WTC11 (cell line): Measurements from ENCODE around the gene FALEC. TPM values are rescaled to one million over a fixed set of nuclear protein-coding genes. Genes with fewer than 3 reads are reported as not detected.

Experiments
- ATF1 ChIP-seq: sonication (generic); formaldehyde crosslinking; IDR thresholded peaks from 2 replicates; pipeline ENCODE4 v1.8.1; 2023; ENCODE audit warnings: mild to moderate bottlenecking, moderate library complexity, missing genetic modification reagents
- CREB1 ChIP-seq: sonication (generic); formaldehyde crosslinking; IDR thresholded peaks from 2 replicates; pipeline ENCODE4 v1.8.0; 2023; ENCODE audit warnings: mild to moderate bottlenecking, missing genetic modification reagents
- JAZF1 ChIP-seq: fragments of 250-450 bp; sonication (Bioruptor Pico); IDR thresholded peaks from 2 replicates; pipeline ENCODE4 v1.9.0; 2021; ENCODE audit warnings: moderate library complexity, mild to moderate bottlenecking, inconsistent platforms
- NR2C2 ChIP-seq: sonication (generic); formaldehyde crosslinking; IDR thresholded peaks from 2 replicates; pipeline ENCODE4 v1.8.0; 2022; ENCODE audit warnings: mild to moderate bottlenecking, missing genetic modification reagents
- PRRX2 ChIP-seq: fragments of 250-450 bp; sonication (Bioruptor Pico); IDR thresholded peaks from 2 replicates; pipeline ENCODE4 v1.8.0; 2021; ENCODE audit warnings: mild to moderate bottlenecking
- RELA ChIP-seq: sonication (generic); formaldehyde crosslinking; IDR thresholded peaks from 2 replicates; pipeline ENCODE4 v1.8.1; 2022; ENCODE audit warnings: missing genetic modification reagents, mild to moderate bottlenecking, borderline replicate concordance
- RORB ChIP-seq: fragments of 250-450 bp; sonication (Bioruptor Pico); IDR thresholded peaks from 2 replicates; pipeline ENCODE4 v1.9.0; 2021; ENCODE audit warnings: mild to moderate bottlenecking
- TEAD1 ChIP-seq: sonication (generic); formaldehyde crosslinking; IDR thresholded peaks from 2 replicates; pipeline ENCODE4 v1.8.0; 2022; ENCODE audit warnings: mild to moderate bottlenecking, missing genetic modification reagents
- ZNF263 ChIP-seq: sonication (generic); formaldehyde crosslinking; IDR thresholded peaks from 2 replicates; pipeline ENCODE4 v1.8.1; 2022; ENCODE audit warnings: low read depth, mild to moderate bottlenecking, moderate library complexity, missing genetic modification reagents
- ZNF423 ChIP-seq: fragments of 250-450 bp; sonication (Bioruptor Pico); IDR thresholded peaks from 2 replicates; pipeline ENCODE4 v2.1.2; 2022; ENCODE audit warnings: mild to moderate bottlenecking, moderate library complexity
- total RNA-seq: library from RNA; stranded (reverse); gene quantifications from 3 replicates; pipeline ENCODE4 v1.2.3, GENCODE V29; 2021
- TF ChIP-seq, protein P1 (sequence below): sonication (generic); formaldehyde crosslinking; IDR thresholded peaks from 2 replicates; pipeline ENCODE4 v1.8.0; 2022; ENCODE audit warnings: mild to moderate bottlenecking, missing genetic modification reagents
- TF ChIP-seq, protein P2 (sequence below): sonication (generic); formaldehyde crosslinking; conservative IDR thresholded peaks from 2 replicates; pipeline ENCODE4 v1.8.1; 2023; ENCODE audit warnings: mild to moderate bottlenecking, low read depth, missing genetic modification reagents, moderate library complexity
- TF ChIP-seq, protein P3 (sequence below): sonication (generic); formaldehyde crosslinking; IDR thresholded peaks from 2 replicates; pipeline ENCODE4 v1.8.0; 2023; ENCODE audit warnings: mild to moderate bottlenecking, missing genetic modification reagents
- TF ChIP-seq, protein P4 (sequence below): sonication (generic); formaldehyde crosslinking; IDR thresholded peaks from 2 replicates; pipeline ENCODE4 v1.8.0; 2022; ENCODE audit warnings: mild to moderate bottlenecking, missing genetic modification reagents
- TF ChIP-seq, protein P5 (sequence below): fragments of 250-450 bp; sonication (Bioruptor Pico); IDR thresholded peaks from 2 replicates; pipeline ENCODE4 v1.9.0; 2021; ENCODE audit warnings: mild to moderate bottlenecking
- TF ChIP-seq, protein P6 (sequence below): sonication (generic); formaldehyde crosslinking; IDR thresholded peaks from 2 replicates; pipeline ENCODE4 v1.8.1; 2022; ENCODE audit warnings: mild to moderate bottlenecking, moderate library complexity, missing genetic modification reagents
- TF ChIP-seq, protein P7 (sequence below): sonication (generic); formaldehyde crosslinking; IDR thresholded peaks from 2 replicates; pipeline ENCODE4 v1.8.1; 2022; ENCODE audit warnings: missing genetic modification reagents, borderline replicate concordance
- TF ChIP-seq, protein P8 (sequence below): sonication (generic); formaldehyde crosslinking; IDR thresholded peaks from 2 replicates; pipeline ENCODE4 v1.8.0; 2022; ENCODE audit warnings: mild to moderate bottlenecking, missing genetic modification reagents
- TF ChIP-seq, protein P9 (sequence below): fragments of 250-450 bp; sonication (Bioruptor Pico); IDR thresholded peaks from 2 replicates; pipeline ENCODE4 v1.9.0; 2021; ENCODE audit warnings: moderate library complexity, mild to moderate bottlenecking, inconsistent platforms, borderline replicate concordance
- TF ChIP-seq, protein P10 (sequence below): sonication (generic); formaldehyde crosslinking; IDR thresholded peaks from 2 replicates; pipeline ENCODE4 v1.8.1; 2023; ENCODE audit warnings: mild to moderate bottlenecking, missing genetic modification reagents

The FALEC gene
- total RNA-seq, 1 experiment from 2014 or later, result 1.2 TPM

DNA sequence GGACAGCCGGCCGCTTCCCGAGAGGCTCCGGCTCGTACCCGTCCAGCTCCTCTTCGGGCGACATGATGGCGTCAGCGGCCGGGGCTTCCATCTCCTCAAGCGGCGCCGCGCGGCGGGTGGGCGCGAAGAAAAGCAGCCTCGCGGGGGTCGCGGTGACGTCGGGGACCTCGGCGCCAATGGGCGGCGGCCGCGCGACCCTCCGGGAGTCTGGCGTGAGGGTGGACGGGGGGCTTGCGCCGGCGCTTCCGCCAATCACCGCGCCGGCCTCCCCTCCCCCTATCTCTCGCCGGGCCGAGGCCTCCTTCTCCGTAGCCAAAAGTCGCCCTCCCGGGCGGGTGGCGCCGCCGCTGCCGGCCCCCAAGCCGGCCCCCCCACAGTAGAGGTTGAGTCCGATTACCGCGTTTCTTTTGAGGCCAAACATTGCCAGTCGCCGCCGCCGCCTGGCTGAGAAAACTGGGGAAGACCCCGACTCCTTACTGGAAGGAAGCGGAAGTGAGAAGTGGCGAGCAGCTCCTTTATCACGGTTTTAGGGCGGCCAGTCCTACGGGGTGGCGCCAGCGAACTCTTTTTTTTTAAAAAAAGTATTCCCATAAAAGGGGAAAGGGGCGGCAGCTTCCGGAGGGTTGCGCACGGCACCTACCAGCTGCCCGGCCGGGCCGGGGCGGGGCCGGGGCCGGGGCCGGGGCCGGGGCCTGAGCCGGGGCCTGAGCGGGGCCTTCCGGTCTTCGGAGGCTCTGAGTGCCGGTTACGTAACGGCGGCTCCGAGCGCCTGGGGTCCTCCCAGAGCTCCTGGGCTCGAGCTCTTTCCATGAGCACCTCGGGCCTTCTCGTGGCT lies 63.8 kb downstream of the FALEC start, which contains the start of gene MCL1 (continued):
- TF ChIP-seq, protein P1, sequence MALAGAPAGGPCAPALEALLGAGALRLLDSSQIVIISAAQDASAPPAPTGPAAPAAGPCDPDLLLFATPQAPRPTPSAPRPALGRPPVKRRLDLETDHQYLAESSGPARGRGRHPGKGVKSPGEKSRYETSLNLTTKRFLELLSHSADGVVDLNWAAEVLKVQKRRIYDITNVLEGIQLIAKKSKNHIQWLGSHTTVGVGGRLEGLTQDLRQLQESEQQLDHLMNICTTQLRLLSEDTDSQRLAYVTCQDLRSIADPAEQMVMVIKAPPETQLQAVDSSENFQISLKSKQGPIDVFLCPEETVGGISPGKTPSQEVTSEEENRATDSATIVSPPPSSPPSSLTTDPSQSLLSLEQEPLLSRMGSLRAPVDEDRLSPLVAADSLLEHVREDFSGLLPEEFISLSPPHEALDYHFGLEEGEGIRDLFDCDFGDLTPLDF, result no peak; the same call in 1 of the 2 replicates
- TF ChIP-seq ZNF263 (no peak), JAZF1 (CRISPR knock-in tag) (no peak), RORB (CRISPR knock-in tag) (no peak), CREB1 (CRISPR knock-in tag) (no peak), NR2C2 (CRISPR knock-in tag) (no peak), TEAD1 (CRISPR knock-in tag) (0 out of 2 replicates have a peak, but pooled peaks have one; percentile 7), ATF1 (peak; percentile 69; the same call in 1 of the 2 replicates), ZNF423 (CRISPR knock-in tag) (peak; percentile 37), PRRX2 (CRISPR knock-in tag) (no peak), RELA (CRISPR knock-in tag) (no peak)
- TF ChIP-seq, protein P2, sequence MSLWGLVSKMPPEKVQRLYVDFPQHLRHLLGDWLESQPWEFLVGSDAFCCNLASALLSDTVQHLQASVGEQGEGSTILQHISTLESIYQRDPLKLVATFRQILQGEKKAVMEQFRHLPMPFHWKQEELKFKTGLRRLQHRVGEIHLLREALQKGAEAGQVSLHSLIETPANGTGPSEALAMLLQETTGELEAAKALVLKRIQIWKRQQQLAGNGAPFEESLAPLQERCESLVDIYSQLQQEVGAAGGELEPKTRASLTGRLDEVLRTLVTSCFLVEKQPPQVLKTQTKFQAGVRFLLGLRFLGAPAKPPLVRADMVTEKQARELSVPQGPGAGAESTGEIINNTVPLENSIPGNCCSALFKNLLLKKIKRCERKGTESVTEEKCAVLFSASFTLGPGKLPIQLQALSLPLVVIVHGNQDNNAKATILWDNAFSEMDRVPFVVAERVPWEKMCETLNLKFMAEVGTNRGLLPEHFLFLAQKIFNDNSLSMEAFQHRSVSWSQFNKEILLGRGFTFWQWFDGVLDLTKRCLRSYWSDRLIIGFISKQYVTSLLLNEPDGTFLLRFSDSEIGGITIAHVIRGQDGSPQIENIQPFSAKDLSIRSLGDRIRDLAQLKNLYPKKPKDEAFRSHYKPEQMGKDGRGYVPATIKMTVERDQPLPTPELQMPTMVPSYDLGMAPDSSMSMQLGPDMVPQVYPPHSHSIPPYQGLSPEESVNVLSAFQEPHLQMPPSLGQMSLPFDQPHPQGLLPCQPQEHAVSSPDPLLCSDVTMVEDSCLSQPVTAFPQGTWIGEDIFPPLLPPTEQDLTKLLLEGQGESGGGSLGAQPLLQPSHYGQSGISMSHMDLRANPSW, result no peak
- TF ChIP-seq, protein P3, sequence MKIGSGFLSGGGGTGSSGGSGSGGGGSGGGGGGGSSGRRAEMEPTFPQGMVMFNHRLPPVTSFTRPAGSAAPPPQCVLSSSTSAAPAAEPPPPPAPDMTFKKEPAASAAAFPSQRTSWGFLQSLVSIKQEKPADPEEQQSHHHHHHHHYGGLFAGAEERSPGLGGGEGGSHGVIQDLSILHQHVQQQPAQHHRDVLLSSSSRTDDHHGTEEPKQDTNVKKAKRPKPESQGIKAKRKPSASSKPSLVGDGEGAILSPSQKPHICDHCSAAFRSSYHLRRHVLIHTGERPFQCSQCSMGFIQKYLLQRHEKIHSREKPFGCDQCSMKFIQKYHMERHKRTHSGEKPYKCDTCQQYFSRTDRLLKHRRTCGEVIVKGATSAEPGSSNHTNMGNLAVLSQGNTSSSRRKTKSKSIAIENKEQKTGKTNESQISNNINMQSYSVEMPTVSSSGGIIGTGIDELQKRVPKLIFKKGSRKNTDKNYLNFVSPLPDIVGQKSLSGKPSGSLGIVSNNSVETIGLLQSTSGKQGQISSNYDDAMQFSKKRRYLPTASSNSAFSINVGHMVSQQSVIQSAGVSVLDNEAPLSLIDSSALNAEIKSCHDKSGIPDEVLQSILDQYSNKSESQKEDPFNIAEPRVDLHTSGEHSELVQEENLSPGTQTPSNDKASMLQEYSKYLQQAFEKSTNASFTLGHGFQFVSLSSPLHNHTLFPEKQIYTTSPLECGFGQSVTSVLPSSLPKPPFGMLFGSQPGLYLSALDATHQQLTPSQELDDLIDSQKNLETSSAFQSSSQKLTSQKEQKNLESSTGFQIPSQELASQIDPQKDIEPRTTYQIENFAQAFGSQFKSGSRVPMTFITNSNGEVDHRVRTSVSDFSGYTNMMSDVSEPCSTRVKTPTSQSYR (CRISPR knock-in tag), result no peak
- TF ChIP-seq, protein P4, sequence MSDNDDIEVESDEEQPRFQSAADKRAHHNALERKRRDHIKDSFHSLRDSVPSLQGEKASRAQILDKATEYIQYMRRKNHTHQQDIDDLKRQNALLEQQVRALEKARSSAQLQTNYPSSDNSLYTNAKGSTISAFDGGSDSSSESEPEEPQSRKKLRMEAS (CRISPR knock-in tag), result peak; percentile 49; the same call in 1 of the 2 replicates
- TF ChIP-seq, protein P5, sequence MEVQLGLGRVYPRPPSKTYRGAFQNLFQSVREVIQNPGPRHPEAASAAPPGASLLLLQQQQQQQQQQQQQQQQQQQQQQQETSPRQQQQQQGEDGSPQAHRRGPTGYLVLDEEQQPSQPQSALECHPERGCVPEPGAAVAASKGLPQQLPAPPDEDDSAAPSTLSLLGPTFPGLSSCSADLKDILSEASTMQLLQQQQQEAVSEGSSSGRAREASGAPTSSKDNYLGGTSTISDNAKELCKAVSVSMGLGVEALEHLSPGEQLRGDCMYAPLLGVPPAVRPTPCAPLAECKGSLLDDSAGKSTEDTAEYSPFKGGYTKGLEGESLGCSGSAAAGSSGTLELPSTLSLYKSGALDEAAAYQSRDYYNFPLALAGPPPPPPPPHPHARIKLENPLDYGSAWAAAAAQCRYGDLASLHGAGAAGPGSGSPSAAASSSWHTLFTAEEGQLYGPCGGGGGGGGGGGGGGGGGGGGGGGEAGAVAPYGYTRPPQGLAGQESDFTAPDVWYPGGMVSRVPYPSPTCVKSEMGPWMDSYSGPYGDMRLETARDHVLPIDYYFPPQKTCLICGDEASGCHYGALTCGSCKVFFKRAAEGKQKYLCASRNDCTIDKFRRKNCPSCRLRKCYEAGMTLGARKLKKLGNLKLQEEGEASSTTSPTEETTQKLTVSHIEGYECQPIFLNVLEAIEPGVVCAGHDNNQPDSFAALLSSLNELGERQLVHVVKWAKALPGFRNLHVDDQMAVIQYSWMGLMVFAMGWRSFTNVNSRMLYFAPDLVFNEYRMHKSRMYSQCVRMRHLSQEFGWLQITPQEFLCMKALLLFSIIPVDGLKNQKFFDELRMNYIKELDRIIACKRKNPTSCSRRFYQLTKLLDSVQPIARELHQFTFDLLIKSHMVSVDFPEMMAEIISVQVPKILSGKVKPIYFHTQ (CRISPR knock-in tag), result peak; percentile 10; the same call in 1 of the 2 replicates
- TF ChIP-seq, protein P6, sequence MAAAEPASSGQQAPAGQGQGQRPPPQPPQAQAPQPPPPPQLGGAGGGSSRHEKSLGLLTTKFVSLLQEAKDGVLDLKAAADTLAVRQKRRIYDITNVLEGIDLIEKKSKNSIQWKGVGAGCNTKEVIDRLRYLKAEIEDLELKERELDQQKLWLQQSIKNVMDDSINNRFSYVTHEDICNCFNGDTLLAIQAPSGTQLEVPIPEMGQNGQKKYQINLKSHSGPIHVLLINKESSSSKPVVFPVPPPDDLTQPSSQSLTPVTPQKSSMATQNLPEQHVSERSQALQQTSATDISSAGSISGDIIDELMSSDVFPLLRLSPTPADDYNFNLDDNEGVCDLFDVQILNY (CRISPR knock-in tag), result peak; percentile 55; the same call in 1 of the 2 replicates
- TF ChIP-seq, protein P7, sequence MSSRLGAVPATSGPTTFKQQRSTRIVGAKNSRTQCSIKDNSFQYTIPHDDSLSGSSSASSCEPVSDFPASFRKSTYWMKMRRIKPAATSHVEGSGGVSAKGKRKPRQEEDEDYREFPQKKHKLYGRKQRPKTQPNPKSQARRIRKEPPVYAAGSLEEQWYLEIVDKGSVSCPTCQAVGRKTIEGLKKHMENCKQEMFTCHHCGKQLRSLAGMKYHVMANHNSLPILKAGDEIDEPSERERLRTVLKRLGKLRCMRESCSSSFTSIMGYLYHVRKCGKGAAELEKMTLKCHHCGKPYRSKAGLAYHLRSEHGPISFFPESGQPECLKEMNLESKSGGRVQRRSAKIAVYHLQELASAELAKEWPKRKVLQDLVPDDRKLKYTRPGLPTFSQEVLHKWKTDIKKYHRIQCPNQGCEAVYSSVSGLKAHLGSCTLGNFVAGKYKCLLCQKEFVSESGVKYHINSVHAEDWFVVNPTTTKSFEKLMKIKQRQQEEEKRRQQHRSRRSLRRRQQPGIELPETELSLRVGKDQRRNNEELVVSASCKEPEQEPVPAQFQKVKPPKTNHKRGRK, result no peak
- TF ChIP-seq, protein P8, sequence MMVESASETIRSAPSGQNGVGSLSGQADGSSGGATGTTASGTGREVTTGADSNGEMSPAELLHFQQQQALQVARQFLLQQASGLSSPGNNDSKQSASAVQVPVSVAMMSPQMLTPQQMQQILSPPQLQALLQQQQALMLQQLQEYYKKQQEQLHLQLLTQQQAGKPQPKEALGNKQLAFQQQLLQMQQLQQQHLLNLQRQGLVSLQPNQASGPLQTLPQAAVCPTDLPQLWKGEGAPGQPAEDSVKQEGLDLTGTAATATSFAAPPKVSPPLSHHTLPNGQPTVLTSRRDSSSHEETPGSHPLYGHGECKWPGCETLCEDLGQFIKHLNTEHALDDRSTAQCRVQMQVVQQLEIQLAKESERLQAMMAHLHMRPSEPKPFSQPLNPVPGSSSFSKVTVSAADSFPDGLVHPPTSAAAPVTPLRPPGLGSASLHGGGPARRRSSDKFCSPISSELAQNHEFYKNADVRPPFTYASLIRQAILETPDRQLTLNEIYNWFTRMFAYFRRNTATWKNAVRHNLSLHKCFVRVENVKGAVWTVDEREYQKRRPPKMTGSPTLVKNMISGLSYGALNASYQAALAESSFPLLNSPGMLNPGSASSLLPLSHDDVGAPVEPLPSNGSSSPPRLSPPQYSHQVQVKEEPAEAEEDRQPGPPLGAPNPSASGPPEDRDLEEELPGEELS (CRISPR knock-in tag), result peak; percentile 82
- TF ChIP-seq, protein P9, sequence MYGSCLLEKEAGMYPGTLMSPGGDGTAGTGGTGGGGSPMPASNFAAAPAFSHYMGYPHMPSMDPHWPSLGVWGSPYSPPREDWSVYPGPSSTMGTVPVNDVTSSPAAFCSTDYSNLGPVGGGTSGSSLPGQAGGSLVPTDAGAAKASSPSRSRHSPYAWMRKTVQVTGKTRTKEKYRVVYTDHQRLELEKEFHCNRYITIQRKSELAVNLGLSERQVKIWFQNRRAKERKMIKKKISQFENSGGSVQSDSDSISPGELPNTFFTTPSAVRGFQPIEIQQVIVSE (CRISPR knock-in tag), result no peak
- TF ChIP-seq, protein P10, sequence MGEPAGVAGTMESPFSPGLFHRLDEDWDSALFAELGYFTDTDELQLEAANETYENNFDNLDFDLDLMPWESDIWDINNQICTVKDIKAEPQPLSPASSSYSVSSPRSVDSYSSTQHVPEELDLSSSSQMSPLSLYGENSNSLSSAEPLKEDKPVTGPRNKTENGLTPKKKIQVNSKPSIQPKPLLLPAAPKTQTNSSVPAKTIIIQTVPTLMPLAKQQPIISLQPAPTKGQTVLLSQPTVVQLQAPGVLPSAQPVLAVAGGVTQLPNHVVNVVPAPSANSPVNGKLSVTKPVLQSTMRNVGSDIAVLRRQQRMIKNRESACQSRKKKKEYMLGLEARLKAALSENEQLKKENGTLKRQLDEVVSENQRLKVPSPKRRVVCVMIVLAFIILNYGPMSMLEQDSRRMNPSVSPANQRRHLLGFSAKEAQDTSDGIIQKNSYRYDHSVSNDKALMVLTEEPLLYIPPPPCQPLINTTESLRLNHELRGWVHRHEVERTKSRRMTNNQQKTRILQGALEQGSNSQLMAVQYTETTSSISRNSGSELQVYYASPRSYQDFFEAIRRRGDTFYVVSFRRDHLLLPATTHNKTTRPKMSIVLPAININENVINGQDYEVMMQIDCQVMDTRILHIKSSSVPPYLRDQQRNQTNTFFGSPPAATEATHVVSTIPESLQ (CRISPR knock-in tag), result no peak
